ENCODE data around the gene PTPN6. TPM values are rescaled to one million over a fixed set of nuclear protein-coding genes. Genes with fewer than 3 reads are reported as not detected.

The PTPN6 gene
- total and polyA plus RNA-seq, 2 of the 13 experiments (the other 11 are each of a cell fraction or from before 2014, with no cell fraction given), result 10.5 to 10.6 TPM

DNA sequence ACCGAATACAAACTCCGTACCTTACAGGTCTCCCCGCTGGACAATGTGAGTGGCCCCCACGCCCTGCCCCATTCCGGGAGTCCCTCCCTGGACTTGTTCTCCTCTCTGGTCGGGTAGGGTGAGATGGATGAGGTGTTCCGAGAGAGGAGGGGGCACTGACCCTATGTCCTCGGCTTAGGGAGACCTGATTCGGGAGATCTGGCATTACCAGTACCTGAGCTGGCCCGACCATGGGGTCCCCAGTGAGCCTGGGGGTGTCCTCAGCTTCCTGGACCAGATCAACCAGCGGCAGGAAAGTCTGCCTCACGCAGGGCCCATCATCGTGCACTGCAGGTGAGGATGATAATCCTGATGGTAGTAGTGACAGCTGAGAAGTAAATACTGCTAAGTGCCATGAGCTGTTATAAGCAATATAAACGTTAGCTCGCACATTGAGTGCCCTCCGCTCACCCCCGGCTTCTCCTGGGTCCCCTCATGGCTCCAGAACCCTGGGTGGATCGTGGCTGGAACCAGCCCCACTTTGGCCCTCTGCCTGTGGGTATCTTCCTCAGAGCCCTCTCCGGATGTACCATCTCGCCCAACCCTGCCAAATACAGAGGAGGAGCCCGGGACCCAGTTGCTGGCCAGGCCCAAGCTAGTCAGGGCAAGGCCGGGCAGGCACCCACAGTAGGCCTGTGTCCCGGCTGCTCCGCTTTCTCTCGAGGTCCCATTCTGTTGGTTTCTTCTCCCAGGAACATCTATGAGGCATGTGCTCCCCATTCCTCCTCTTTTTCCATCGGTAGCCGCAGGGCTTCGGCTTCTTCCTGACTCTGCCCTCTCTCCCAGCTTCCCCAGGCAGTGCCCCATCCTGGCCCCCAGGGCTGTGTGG lies 6.8 kb downstream of the PTPN6 start:
- no peak for TF ChIP-seq PHF20 (CRISPR knock-in tag; IDR thresholded peaks at IDR 0.05)
- no peak for TF ChIP-seq ZNF775 (CRISPR knock-in tag; IDR thresholded peaks at IDR 0.05; ENCODE audit: borderline replicate concordance)
- no peak for TF ChIP-seq CAMTA2 (CRISPR knock-in tag; IDR thresholded peaks at IDR 0.05; ENCODE audit: borderline replicate concordance)
- TF ChIP-seq, protein P1, sequence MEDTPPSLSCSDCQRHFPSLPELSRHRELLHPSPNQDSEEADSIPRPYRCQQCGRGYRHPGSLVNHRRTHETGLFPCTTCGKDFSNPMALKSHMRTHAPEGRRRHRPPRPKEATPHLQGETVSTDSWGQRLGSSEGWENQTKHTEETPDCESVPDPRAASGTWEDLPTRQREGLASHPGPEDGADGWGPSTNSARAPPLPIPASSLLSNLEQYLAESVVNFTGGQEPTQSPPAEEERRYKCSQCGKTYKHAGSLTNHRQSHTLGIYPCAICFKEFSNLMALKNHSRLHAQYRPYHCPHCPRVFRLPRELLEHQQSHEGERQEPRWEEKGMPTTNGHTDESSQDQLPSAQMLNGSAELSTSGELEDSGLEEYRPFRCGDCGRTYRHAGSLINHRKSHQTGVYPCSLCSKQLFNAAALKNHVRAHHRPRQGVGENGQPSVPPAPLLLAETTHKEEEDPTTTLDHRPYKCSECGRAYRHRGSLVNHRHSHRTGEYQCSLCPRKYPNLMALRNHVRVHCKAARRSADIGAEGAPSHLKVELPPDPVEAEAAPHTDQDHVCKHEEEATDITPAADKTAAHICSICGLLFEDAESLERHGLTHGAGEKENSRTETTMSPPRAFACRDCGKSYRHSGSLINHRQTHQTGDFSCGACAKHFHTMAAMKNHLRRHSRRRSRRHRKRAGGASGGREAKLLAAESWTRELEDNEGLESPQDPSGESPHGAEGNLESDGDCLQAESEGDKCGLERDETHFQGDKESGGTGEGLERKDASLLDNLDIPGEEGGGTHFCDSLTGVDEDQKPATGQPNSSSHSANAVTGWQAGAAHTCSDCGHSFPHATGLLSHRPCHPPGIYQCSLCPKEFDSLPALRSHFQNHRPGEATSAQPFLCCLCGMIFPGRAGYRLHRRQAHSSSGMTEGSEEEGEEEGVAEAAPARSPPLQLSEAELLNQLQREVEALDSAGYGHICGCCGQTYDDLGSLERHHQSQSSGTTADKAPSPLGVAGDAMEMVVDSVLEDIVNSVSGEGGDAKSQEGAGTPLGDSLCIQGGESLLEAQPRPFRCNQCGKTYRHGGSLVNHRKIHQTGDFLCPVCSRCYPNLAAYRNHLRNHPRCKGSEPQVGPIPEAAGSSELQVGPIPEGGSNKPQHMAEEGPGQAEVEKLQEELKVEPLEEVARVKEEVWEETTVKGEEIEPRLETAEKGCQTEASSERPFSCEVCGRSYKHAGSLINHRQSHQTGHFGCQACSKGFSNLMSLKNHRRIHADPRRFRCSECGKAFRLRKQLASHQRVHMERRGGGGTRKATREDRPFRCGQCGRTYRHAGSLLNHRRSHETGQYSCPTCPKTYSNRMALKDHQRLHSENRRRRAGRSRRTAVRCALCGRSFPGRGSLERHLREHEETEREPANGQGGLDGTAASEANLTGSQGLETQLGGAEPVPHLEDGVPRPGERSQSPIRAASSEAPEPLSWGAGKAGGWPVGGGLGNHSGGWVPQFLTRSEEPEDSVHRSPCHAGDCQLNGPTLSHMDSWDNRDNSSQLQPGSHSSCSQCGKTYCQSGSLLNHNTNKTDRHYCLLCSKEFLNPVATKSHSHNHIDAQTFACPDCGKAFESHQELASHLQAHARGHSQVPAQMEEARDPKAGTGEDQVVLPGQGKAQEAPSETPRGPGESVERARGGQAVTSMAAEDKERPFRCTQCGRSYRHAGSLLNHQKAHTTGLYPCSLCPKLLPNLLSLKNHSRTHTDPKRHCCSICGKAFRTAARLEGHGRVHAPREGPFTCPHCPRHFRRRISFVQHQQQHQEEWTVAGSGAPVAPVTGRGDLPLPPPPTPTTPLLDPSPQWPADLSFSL (CRISPR knock-in tag; IDR thresholded peaks at IDR 0.05), result no peak
- no peak for TF ChIP-seq ZNF841 (CRISPR knock-in tag; IDR thresholded peaks at IDR 0.05; ENCODE audit: borderline replicate concordance)
- TF ChIP-seq ZIK1 (CRISPR knock-in tag; IDR thresholded peaks at IDR 0.05; ENCODE audit: borderline replicate concordance, low read depth), result no peak
- TF ChIP-seq SRY (CRISPR knock-in tag; IDR thresholded peaks at IDR 0.05), result no peak
- no peak for TF ChIP-seq ZNF850 (CRISPR knock-in tag; conservative IDR thresholded peaks at IDR 0.05)
- TF ChIP-seq, protein P2, sequence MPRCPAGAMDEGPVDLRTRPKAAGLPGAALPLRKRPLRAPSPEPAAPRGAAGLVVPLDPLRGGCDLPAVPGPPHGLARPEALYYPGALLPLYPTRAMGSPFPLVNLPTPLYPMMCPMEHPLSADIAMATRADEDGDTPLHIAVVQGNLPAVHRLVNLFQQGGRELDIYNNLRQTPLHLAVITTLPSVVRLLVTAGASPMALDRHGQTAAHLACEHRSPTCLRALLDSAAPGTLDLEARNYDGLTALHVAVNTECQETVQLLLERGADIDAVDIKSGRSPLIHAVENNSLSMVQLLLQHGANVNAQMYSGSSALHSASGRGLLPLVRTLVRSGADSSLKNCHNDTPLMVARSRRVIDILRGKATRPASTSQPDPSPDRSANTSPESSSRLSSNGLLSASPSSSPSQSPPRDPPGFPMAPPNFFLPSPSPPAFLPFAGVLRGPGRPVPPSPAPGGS (CRISPR knock-in tag; IDR thresholded peaks at IDR 0.05), result no peak
- no peak for TF ChIP-seq ZNF7 (CRISPR knock-in tag; IDR thresholded peaks at IDR 0.05)
- no peak for TF ChIP-seq NR2F1 (CRISPR knock-in tag; IDR thresholded peaks at IDR 0.05)
- TF ChIP-seq ZNF343 (CRISPR knock-in tag; IDR thresholded peaks at IDR 0.05), result no peak
- TF ChIP-seq HOXD1 (CRISPR knock-in tag; IDR thresholded peaks at IDR 0.05), result no peak
- TF ChIP-seq ZNF777 (CRISPR knock-in tag; IDR thresholded peaks at IDR 0.05), result no peak
- no peak for TF ChIP-seq YEATS4 (CRISPR knock-in tag; IDR thresholded peaks at IDR 0.05; ENCODE audit: borderline replicate concordance)
- no peak for TF ChIP-seq ZFP41 (CRISPR knock-in tag; IDR thresholded peaks at IDR 0.05; ENCODE audit: borderline replicate concordance)
- no TSS peak for BruUV-seq (replicated peaks)
- Histone ChIP-seq H3K27me3 (ENCODE audit: control insufficient read depth in 1 of 2, insufficient read depth in 2 of 2, low read length in 2 of 2) (no peaks in the 10 kb centered on the region), H3K4me2 (ENCODE audit: low read depth, low read length) (no peak overlapping the region), H3K36me3 (replicated peaks in 1 of 2; ENCODE audit: control insufficient read depth in 1 of 2, insufficient read depth in 2 of 2, low read length in 2 of 2) (no peaks in the 10 kb centered on the region; a peak in 1 of 5 replicates), H3K4me3 (replicated peaks in 1 of 3; ENCODE audit: insufficient read depth in 1 of 3, low read depth in 2 of 3, low read length in 3 of 3) (no peak overlapping the region), H3K9ac (ENCODE audit: insufficient read depth, low read depth, low read length) (no peak overlapping the region), H3K4me1 (ENCODE audit: insufficient read depth, low read length) (peaks cover 25% of the 10 kb centered on the region), H3K79me2 (ENCODE audit: insufficient read depth, low read length) (no peaks in the 10 kb centered on the region), H3K9me3 (ENCODE audit: low read length) (no peaks in the 10 kb centered on the region), H3K27ac (ENCODE audit: extremely low read length, insufficient read depth, low read length) (no peak overlapping the region), H4K20me1 (ENCODE audit: insufficient read depth, low read length) (no peaks in the 10 kb centered on the region), H2AFZ (ENCODE audit: low read length) (no peak overlapping the region)
- ChIA-PET CTCF (ENCODE audit: low intra/inter-chr PET ratio, low total read pairs) (no interaction called here), POLR2A (interaction anchor here (0.7 to 8.0 kb wide), 2 partner anchors 12 to 20 kb away, joined by 3 to 180 read pairs; partner anchors contain the start of genes C12orf57 and RNU7-1)
- in situ Hi-C loops (cut with HindIII; ENCODE audit: extremely low pct_ligation_motif_present, low pct_unique_long_range_greater_than_20kb) (no loop called here), intact Hi-C loops (cut with micrococcal nuclease; ENCODE audit: unreplicated experiment) (no loop called here)
- DNase-seq (ENCODE audit: low spot score), result no peak
- ATAC-seq, result no peak
- FAIRE-seq, result no peak
- 87% methylated on average over 25 of the region's 28 CpGs for WGBS (ENCODE audit: low lambda C conversion rate)
